Subcutaneous adipose tissue (tissue), 4 donors: ENCODE results near the gene EMID1. TPM values are rescaled to one million over a fixed set of nuclear protein-coding genes. Genes with fewer than 3 reads are reported as not detected.

Source experiments
- total RNA-seq, 4 donors: library from RNA; depleted of rRNA; stranded (reverse); fragments of >200 nt; gene quantifications; one replicate each; pipeline ENCODE4 v1.1.0, GENCODE V29; 2016
- TF ChIP-seq, protein P1 (sequence below): fragments of 450-650 bp; IDR thresholded peaks from one replicate; pipeline ENCODE4 v1.5.1; 2016; ENCODE audit warnings: low read depth, mild to moderate bottlenecking, control low read depth, antibody characterized with exemption, moderate library complexity

Gene EMID1
- total RNA-seq, 4 donors from 2014 or later, result 0.17 to 1.3 (median 0.94) TPM; not detected in 1

GRCh38 chr22:29201782-29202181, 3.9 kb upstream of the EMID1 start:
- TF ChIP-seq, protein P1, sequence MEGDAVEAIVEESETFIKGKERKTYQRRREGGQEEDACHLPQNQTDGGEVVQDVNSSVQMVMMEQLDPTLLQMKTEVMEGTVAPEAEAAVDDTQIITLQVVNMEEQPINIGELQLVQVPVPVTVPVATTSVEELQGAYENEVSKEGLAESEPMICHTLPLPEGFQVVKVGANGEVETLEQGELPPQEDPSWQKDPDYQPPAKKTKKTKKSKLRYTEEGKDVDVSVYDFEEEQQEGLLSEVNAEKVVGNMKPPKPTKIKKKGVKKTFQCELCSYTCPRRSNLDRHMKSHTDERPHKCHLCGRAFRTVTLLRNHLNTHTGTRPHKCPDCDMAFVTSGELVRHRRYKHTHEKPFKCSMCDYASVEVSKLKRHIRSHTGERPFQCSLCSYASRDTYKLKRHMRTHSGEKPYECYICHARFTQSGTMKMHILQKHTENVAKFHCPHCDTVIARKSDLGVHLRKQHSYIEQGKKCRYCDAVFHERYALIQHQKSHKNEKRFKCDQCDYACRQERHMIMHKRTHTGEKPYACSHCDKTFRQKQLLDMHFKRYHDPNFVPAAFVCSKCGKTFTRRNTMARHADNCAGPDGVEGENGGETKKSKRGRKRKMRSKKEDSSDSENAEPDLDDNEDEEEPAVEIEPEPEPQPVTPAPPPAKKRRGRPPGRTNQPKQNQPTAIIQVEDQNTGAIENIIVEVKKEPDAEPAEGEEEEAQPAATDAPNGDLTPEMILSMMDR, result no peak

DNA sequence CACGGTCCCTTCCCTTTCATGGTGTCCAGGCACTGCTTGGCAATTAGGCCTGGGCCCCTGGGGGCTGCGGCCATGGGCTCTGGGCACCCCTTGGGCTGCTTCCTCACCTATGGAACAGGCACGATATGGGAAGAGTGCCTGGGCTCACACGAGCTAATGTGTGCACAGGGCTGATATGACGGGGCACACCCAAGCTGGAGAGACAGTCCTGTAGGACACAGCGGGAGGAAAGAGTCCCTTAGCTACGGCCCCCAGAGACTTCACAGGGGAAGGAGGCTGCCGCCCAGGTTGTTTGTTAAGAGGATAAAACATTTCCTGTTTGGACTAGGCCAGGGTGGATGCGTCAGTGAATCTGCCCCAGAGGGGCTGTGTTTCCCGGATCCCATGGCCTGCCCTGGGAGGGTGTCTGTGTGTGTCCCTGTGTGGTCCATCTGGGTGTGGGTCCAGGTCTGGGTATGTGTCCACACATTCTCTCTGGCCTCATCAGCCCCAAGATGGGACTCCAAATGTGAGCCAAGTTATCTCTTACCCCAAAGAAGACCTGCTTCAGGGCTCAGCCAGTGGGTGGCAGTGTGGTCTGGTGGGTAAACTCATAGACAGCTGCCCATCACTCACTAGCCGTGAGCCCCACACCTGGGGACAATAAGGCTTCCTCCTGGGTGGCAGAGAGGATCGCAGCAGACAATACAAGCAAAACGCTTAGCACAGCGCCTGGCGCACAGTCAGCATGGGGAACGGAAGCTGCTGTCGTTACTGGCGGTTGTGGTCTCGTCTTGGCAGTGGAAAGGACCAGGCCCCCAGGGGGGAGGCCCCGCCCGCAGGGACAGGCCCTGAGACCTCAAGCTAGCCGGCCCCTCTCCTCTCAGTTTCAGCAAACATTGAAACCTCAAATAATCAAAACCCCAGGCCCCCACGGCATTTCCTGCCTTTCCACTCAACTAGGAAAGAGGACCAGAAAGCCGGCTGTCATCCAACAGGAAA, 3.2 kb upstream of the EMID1 start:
- TF ChIP-seq, protein P1, result no peak

- TF ChIP-seq, protein P1, result no peak
These were observed 1.9 kb upstream of the EMID1 start for GRCh38 chr22:29203488-29204454.

DNA sequence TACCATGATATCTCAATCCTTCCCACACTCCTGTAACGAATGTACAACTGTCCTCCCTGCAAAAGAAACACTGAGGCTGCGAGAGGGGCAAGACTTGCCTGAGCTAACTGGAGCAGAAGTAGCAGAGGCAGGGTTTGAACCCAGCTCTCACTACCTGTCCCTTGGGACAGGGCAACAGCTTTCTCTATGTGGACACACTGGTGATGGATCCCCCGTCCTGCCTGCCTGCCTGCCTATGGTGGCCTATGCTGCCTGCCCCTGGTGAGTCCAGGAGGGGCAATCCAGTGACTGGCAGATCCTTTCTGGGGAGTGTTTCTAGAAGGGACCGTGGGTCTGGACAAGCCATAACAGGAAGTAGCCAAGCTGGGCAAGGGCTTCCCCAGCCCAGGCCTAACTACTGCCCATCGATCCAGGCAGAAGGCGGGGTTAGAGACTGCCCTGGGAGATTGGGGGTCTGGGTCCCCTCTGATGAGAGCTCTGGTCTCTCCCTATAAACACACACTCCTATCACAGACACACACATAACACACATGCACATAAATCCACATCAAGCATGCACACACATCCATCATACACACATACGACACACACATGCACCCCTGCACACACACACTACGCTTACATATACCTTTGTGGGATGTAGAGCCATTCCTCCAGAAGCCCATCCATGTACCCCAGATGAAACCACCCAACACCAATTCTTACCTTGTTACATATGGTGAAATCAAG, 1.1 kb upstream of the EMID1 start:
- TF ChIP-seq, protein P1, result no peak

DNA sequence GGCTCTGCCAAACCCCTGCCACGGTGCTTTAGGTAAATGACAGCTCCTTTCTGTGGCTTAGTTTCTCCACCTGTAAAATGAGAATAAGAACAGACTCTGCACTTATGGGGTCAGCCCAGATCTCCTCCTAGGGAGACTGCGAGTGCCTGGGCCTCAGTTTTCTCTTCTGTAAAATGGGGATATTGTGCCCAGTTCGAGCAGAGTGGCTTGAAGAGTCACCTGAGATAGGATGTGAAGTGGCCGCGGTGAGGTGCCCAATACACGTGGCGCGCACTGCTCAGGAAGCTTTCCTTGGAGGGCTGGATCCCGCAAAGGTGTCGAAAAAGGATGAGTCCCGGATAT, 473 bp upstream of the EMID1 start:
- TF ChIP-seq, protein P1, result no peak

DNA sequence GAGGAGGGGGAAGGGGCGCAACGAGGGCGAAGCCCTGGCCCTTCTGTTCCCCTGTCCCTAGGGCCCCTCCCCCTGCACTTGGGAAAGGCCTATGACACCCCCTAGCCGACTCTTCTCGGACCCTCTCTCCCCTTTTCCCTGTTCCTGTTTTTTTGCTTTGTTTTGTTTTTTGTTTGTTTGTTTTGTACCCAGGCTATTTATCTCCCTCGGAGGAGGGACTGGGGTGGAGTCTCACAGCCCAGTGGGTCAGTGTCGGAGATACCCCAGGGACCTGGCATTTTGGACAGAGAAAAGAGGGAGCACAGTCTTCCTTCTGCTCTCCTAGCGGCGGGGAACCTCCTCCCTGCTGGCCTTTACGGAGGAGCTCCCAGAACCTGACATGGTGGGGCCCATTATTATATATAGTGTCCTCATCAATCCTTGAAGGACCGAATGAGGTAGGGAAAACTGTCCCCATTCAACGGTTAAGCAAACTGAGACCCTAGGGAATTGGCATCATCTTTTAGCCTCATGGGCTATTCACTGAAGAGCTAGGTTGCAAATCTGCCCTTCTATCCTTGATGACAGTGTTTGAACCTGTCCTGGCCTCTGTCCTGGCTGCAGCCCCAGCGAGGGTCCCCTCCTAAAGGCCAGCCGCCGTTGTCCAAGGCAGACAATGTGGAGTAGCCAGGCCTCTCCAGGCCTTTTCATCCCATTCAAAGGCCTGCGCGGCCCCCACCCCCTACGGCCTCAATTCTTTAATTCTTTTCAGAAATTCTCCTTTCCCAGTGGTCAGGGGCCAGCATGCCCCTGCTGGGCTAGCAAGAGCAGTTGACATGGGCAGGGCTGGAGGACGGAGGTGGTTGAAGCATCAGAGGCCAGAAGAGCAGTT, 911 bp downstream of the EMID1 start:
- TF ChIP-seq, protein P1, result no peak
